Stimulated activated CD8-positive, alpha-beta memory T cell treated with anti-CD3 and anti-CD28 coated beads, Interleukin-15, amount 100 ng/mL, for 4 hours (primary cell): ENCODE results near the gene TNK2.
"Not testable (repeated sequence)": the region's sequence is repeated elsewhere in the genome, so short reads cannot be mapped to it uniquely, and the experiment has no call there.

Experiments
- DNase-seq, 2 donors: peaks; one replicate each; pipeline ENCODE4 v3.0.0-alpha.2; 2020; ENCODE audit warnings: low read depth in 2 of 2

The TNK2 gene

GRCh38 chr3:195870442-195870841 lies 37.9 kb downstream of the TNK2 start:
- no peak for DNase-seq

- DNase-seq = no peak
Observed at GRCh38 chr3:195869413-195870001, 38.8 kb downstream of the TNK2 start.

GRCh38 chr3:195868866-195869412 lies 39.4 kb downstream of the TNK2 start:
- no peak for DNase-seq

GRCh38 chr3:195868336-195868865 lies 40.0 kb downstream of the TNK2 start:
- DNase-seq = no peak

GRCh38 chr3:195867631-195868335 lies 40.6 kb downstream of the TNK2 start:
- DNase-seq = no peak

GRCh38 chr3:195866686-195867511 lies 41.5 kb downstream of the TNK2 start:
- DNase-seq = no peak

GRCh38 chr3:195865752-195866151 lies 42.6 kb downstream of the TNK2 start:
- DNase-seq = no peak

GRCh38 chr3:195863121-195864061 lies 45.0 kb downstream of the TNK2 start:
- peak; percentile 24 to 34 for DNase-seq

- DNase-seq = not testable (repeated sequence)
Observed at GRCh38 chr3:195862318-195862717, 46.0 kb downstream of the TNK2 start.

- DNase-seq = no peak
Observed at GRCh38 chr3:195860456-195860855, 47.9 kb downstream of the TNK2 start.

GRCh38 chr3:195859846-195860411 lies 48.4 kb downstream of the TNK2 start:
- no peak for DNase-seq

GRCh38 chr3:195859061-195859845 lies 49.1 kb downstream of the TNK2 start:
- DNase-seq = peak; percentile 39 to 57

- DNase-seq = no peak
Observed at GRCh38 chr3:195856410-195857084, 51.8 kb downstream of the TNK2 start.

- DNase-seq = no peak
Observed at GRCh38 chr3:195855471-195856409, 52.6 kb downstream of the TNK2 start.

GRCh38 chr3:195854628-195855294 lies 53.6 kb downstream of the TNK2 start:
- no peak for DNase-seq

- DNase-seq = no peak
Observed at GRCh38 chr3:195853996-195854395, 54.4 kb downstream of the TNK2 start.

- no peak for DNase-seq
Observed at GRCh38 chr3:195853036-195853435, 55.3 kb downstream of the TNK2 start.
